A673 (cell line): ENCODE data around the gene ERMAP. TPM values are rescaled to one million over a fixed set of nuclear protein-coding genes. Genes with fewer than 3 reads are reported as not detected.

Experiments
- BruUV-seq: library from RNA; stranded (reverse); fragments of 400-500 nt; replicated peaks from 2 replicates; lab custom pipeline; 2021; lab: Mats Ljungman, UMichigan
- CTCF ChIA-PET: fragments of 300-600 bp; sonication (Branson Sonifier 250); formaldehyde crosslinking; loops from one replicate; lab custom pipeline; 2022; ENCODE audit warnings: antibody characterized with exemption; lab: Charles Lee
- POLR2A ChIA-PET: fragments of 300-600 bp; sonication (Branson Sonifier 250); formaldehyde crosslinking; loops from one replicate; lab custom pipeline; 2022; ENCODE audit warnings: antibody characterized with exemption; ENCODE audit not compliant: low non-redundant PET; lab: Charles Lee
- DNase-seq: peaks from one replicate; pipeline ENCODE4 v3.0.0-alpha.2; 2015; ENCODE audit warnings: low spot score
- H3K27ac ChIP-seq: fragments of 200-600 bp; sonication (generic); 2 replicates; pipeline ENCODE4 v1.5.1; 2016; ENCODE audit warnings: mixed run types, low read depth, mild to moderate bottlenecking, mixed read lengths, antibody characterized with exemption, low read length; ENCODE audit not compliant: poor library complexity, severe bottlenecking
- H3K27me3 ChIP-seq: fragments of 200-600 bp; sonication (generic); replicated peaks from 2 replicates; pipeline ENCODE4 v1.6.1; 2017; ENCODE audit warnings: mixed run types, low read depth, mild to moderate bottlenecking, mixed read lengths, antibody characterized with exemption, low read length; ENCODE audit not compliant: insufficient read depth, poor library complexity
- H3K36me3 ChIP-seq: fragments of 200-600 bp; sonication (generic); 2 replicates; pipeline ENCODE4 v1.6.1; 2016; ENCODE audit warnings: mixed run types, mild to moderate bottlenecking, mixed read lengths, antibody characterized with exemption, low read length; ENCODE audit not compliant: insufficient read depth, poor library complexity, severe bottlenecking
- H3K4me1 ChIP-seq: fragments of 200-600 bp; sonication (generic); 2 replicates; pipeline ENCODE4 v1.6.1; 2017; ENCODE audit warnings: mixed run types, mild to moderate bottlenecking, mixed read lengths, antibody characterized with exemption, low read length; ENCODE audit not compliant: insufficient read depth, poor library complexity, severe bottlenecking
- H3K4me3 ChIP-seq: fragments of 200-600 bp; sonication (generic); 2 replicates; pipeline ENCODE4 v1.5.1; 2016; ENCODE audit warnings: low read depth, mixed run types, mild to moderate bottlenecking, mixed read lengths, low read length; ENCODE audit not compliant: poor library complexity, severe bottlenecking
- H3K9me3 ChIP-seq: fragments of 200-600 bp; sonication (generic); 2 replicates; pipeline ENCODE4 v1.6.1; 2016; ENCODE audit warnings: mixed run types, low read depth, mild to moderate bottlenecking, mixed read lengths, antibody characterized with exemption, low read length; ENCODE audit not compliant: poor library complexity, severe bottlenecking
- CTCF ChIP-seq: fragments of 300-800, 200-600 bp; sonication (generic); conservative IDR thresholded peaks from 2 replicates; pipeline ENCODE4 v1.5.1; 2017; ENCODE audit warnings: low read depth, mild to moderate bottlenecking, antibody characterized with exemption, low read length, moderate library complexity, mixed read lengths
- EZH2 ChIP-seq: fragments of 200-600 bp; sonication (generic); IDR thresholded peaks from 2 replicates; pipeline ENCODE4 v1.6.1; 2017; ENCODE audit warnings: borderline replicate concordance, low read depth, mild to moderate bottlenecking, mixed read lengths, antibody characterized with exemption, low read length; ENCODE audit not compliant: poor library complexity, severe bottlenecking
- intact Hi-C: fragments of 100-400 bp; cut with micrococcal nuclease; formaldehyde crosslinking; loops from one replicate; pipeline ENCODE4 v1.10.0; 2022; ENCODE audit not compliant: unreplicated experiment
- total RNA-seq: library from RNA; stranded (reverse); gene quantifications from 2 replicates; pipeline ENCODE4 v1.2.3, GENCODE V29; 2021

The ERMAP gene
- total RNA-seq, 1 experiment from 2014 or later: 3.0 TPM

- Histone ChIP-seq H3K9me3 (no peaks in the 10 kb centered on the region), H3K36me3 (no peaks in the 10 kb centered on the region), H3K27me3 (no peaks in the 10 kb centered on the region), H3K4me3 (no peak overlapping the region), H3K27ac (no peak overlapping the region), H3K4me1 (no peaks in the 10 kb centered on the region)
- CTCF ChIA-PET: interaction anchor here (0.8 kb wide), 1 partner anchor 14 kb away, joined by 3 read pairs; no protein-coding TSS in a partner anchor
- no TSS peak for BruUV-seq
- POLR2A ChIA-PET: no interaction called here
- intact Hi-C loops: no loop called here
- no peak for TF ChIP-seq EZH2
- no peak for DNase-seq
These were observed 23.1 kb upstream of the ERMAP start for GRCh38 chr1:42793824-42794223.

DNA sequence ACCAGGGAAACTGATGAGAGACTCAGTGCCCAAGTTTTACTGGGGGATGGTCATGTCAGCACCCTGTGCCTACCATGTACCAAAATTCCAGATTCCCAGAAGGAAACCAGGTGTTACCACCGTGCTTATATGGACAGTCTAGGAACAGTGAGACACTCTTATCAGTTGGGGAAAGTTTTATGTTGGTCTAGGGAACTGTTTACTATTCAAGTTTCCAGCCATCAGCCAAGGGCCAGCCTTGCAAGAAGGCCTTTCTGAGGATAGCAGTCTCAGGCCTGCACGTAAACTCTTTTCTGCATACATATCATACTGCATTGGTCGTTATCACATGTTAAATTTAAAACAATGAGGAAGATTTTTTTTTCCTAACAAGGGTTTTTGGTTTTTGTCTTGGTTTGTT, 19.5 kb upstream of the ERMAP start:
- no peaks in the 10 kb centered on the region for H3K4me1 ChIP-seq
- H3K27me3 ChIP-seq: no peaks in the 10 kb centered on the region
- no peak for DNase-seq
- BruUV-seq: no TSS peak
- no peak overlapping the region for H3K27ac ChIP-seq
- TF ChIP-seq EZH2 (no peak), CTCF (no peak)
- intact Hi-C loops: no loop called here
- ChIA-PET POLR2A (no interaction called here), CTCF (no interaction called here)
- H3K9me3 ChIP-seq: no peaks in the 10 kb centered on the region
- H3K36me3 ChIP-seq: no peaks in the 10 kb centered on the region
- H3K4me3 ChIP-seq: no peak overlapping the region

- TF ChIP-seq CTCF: no peak
- no peak for TF ChIP-seq EZH2
- H3K27ac ChIP-seq: no peak overlapping the region
- no peaks in the 10 kb centered on the region for H3K4me1 ChIP-seq
- BruUV-seq: no TSS peak
- intact Hi-C loops: no loop called here
- ChIA-PET CTCF (no interaction called here), POLR2A (no interaction called here)
- H3K4me3 ChIP-seq: no peak overlapping the region
- no peaks in the 10 kb centered on the region for H3K27me3 ChIP-seq
- H3K9me3 ChIP-seq: no peaks in the 10 kb centered on the region
- no peak for DNase-seq
- H3K36me3 ChIP-seq: no peaks in the 10 kb centered on the region
These were observed 18.9 kb upstream of the ERMAP start for GRCh38 chr1:42797979-42798378.

GRCh38 chr1:42801832-42802473, 15.0 kb upstream of the ERMAP start:
- Histone ChIP-seq H3K4me3 (no peak overlapping the region), H3K27ac (no peak overlapping the region), H3K9me3 (no peaks in the 10 kb centered on the region), H3K4me1 (no peaks in the 10 kb centered on the region), H3K36me3 (no peaks in the 10 kb centered on the region), H3K27me3 (no peaks in the 10 kb centered on the region)
- ChIA-PET CTCF (no interaction called here), POLR2A (no interaction called here)
- no peak for TF ChIP-seq EZH2
- TF ChIP-seq CTCF: no peak
- no peak for DNase-seq
- intact Hi-C loops: no loop called here
- BruUV-seq: no TSS peak
